Epithelial cell of esophagus (primary cell): ENCODE data around the gene KAZN.

Experiments used
- DNase-seq: peaks from one replicate; pipeline ENCODE4 v3.0.0; 2010; ENCODE audit warnings: low read depth
- H3K4me3 ChIP-seq: 2 replicates; pipeline ENCODE4 v1.5.1; 2011; ENCODE audit warnings: mild to moderate bottlenecking, low read length, control low read depth
- CTCF ChIP-seq: IDR thresholded peaks from 2 replicates; pipeline ENCODE4 v1.5.1; 2011; ENCODE audit warnings: low read depth, mild to moderate bottlenecking, low read length, control low read depth, inconsistent platforms; ENCODE audit not compliant: insufficient read depth; ENCODE audit errors: missing control alignments

Gene KAZN

DNA sequence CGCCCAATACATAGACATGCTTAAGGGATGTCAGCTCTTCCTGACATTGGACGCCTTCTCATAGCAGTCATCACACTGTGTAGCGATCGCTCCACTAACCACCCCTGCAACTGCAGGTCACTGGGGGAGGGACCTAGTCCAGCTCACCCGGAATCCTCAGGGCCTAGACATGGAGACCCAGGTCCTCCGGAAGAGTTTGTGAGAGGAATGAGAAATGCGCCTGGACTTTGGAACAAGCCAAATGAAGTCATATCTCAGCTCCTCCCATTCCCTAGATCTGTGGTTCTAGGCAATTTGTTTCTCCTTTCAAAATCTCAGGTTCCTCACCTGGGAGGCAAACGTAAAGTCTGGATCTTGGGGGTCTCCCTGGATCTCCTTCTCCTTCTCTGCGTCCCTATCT, 253.3 kb downstream of the KAZN start:
- no peak overlapping the region for H3K4me3 ChIP-seq
- TF ChIP-seq CTCF, result no peak

GRCh38 chr1:14852291-14852690, 253.8 kb downstream of the KAZN start:
- no peak for DNase-seq
- no peak overlapping the region for H3K4me3 ChIP-seq
- no peak for TF ChIP-seq CTCF

More for the DNA sequence above, 253.3 kb downstream of the KAZN start:
- DNase-seq, result no peak

DNA sequence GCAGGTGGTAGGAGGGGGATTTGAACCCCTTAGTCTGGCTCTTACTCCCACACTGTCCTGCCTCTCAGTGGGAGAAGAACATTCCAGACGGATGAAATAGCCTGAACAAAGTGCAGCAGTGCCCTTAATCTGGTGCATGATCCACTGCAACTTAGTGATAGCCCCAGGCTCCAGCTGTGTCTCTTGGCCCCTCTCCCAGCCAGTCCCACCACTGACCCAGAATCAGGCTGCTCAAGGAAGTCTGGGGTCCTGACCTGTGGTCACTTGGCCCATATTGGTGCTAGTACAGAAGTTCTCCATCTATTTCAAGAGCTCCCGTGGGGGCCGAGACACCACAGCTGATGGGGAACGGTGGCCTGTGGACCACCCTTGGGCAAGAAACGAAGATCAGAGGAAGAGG, 255.0 kb downstream of the KAZN start:
- no peak for DNase-seq
- TF ChIP-seq CTCF, result no peak
- no peak overlapping the region for H3K4me3 ChIP-seq

- H3K4me3 ChIP-seq, result no peak overlapping the region
- TF ChIP-seq CTCF, result no peak
- no peak for DNase-seq
Observed at GRCh38 chr1:14855268-14855667, 256.8 kb downstream of the KAZN start.

DNA sequence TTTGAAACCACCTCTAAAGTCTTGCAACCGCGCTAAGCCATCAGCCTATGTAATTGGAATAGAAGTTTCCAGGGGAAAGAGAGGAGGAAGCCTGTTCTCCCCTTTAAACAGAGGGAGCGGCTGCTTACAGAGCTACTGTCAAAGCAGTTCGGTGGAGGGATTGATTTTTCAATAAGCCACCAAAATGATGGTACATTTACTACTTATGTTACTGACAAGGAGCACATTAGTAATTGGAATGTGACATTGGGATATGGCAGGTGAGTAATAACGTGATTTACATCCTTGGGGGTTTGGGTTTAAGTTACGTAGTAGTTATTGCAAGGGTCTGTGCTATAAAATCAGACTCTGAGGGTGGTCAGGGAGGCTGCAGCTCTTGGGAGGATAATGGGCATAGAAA, 257.3 kb downstream of the KAZN start:
- TF ChIP-seq CTCF, result no peak
- no peak for DNase-seq

GRCh38 chr1:14857436-14858195, 259.1 kb downstream of the KAZN start:
- no peak for DNase-seq
- TF ChIP-seq CTCF, result no peak

More for the DNA sequence above, 257.3 kb downstream of the KAZN start:
- H3K4me3 ChIP-seq, result no peak overlapping the region

More at GRCh38 chr1:14857436-14858195, 259.1 kb downstream of the KAZN start:
- H3K4me3 ChIP-seq, result no peak overlapping the region
